NCI-H1092 treated with DMSO at 0.1 percent for 48 hours (cell line): ENCODE results near the gene PLXDC1.
"Not testable (repeated sequence)": the region's sequence is repeated elsewhere in the genome, so short reads cannot be mapped to it uniquely, and the experiment has no call there.

Source experiments
- DNase-seq: peaks from one replicate; lab custom pipeline; 2025; lab: John Stamatoyannopoulos, UW

The PLXDC1 gene

DNA sequence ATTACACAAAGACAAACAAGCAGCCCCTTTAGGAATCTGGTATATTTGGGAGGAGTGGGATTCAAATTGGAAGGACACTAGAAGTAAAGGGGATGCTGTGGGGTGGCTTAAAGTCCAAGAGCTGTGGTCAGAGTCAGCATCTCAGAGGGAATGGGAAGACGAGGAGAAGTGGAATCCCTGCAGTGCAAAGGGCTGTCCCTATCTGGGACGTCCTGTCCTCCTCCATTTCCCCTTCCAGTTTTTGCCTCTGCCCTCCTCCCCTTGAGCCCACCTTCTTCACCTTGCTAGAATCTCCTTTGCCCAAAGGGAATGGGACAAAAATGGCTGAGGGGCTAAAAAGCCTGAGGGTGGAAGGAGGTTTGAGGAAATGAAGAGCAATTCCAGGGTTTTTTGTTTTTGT lies 4.2 kb upstream of the PLXDC1 start:
- DNase-seq = no peak

GRCh38 chr17:39153599-39154051 lies 2.2 kb upstream of the PLXDC1 start:
- DNase-seq = peak; percentile 90

- no peak for DNase-seq
These were observed 744 bp upstream of the PLXDC1 start for GRCh38 chr17:39151943-39152818.

DNA sequence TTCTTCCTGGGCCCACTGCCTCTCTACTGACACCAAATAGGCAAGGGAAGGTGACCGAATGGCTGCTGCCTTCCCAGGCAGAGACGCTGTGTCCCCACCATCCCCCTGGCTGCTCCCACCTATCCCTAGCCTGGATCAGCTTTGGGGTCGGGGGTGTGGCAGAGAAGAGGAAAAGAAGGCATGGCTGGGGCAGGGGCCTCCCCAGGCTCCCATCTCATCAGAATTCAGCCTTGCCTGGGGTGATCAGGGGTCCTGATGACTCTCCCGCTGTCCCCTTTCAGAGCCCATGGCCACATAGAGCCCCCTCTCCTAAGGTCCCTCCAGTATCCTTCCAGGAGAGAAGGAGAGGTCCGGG lies 665 bp downstream of the PLXDC1 start:
- no peak for DNase-seq

GRCh38 chr17:39150104-39150634 lies 1.3 kb downstream of the PLXDC1 start:
- no peak for DNase-seq

DNA sequence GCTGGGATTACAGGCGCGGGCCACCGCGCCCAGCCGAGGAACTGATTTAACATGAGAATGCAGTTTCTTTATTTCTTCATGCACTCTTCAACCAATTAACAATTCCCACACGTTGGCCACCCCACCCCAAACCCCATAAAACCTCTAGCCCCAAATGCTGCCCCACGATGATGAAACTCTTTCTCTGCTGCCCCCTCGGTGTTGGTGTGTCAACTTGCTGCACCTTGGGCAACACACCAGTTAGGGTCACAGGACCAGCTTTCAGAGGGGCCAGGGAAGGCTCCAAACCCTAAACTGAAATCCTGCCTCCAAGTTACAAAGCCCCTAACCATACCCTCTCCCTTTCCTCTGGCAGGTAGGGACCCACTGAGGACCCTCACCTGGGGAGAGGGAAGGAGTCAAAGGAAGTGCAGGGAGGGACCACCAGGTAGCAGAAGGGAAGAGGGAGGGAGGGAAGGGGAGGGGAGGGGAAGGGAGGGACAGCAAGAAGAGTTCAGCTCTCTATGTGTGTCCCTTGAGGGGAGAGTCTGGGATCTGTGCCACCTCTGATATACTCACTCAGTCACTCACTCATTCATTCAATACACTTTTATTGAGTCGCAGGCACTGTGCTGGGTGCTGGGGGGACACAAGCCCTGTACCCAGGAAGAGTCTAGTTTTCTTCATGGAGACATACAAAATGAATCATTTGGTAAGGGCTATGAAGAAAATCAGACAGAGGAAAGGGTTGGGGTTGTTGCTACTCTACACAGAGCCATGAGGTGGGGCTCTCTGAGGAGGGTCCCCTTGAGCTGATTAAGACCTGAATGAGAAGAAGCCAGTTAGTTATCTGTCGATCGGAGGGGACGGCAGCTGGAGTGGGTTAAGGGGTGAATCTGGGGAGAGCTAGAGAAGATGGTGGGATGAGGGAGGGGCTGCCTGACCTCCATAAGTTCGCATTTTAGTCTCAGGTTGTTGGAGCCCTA lies 3.9 kb downstream of the PLXDC1 start:
- no peak for DNase-seq

GRCh38 chr17:39146273-39146672 lies 5.2 kb downstream of the PLXDC1 start:
- no peak for DNase-seq

DNA sequence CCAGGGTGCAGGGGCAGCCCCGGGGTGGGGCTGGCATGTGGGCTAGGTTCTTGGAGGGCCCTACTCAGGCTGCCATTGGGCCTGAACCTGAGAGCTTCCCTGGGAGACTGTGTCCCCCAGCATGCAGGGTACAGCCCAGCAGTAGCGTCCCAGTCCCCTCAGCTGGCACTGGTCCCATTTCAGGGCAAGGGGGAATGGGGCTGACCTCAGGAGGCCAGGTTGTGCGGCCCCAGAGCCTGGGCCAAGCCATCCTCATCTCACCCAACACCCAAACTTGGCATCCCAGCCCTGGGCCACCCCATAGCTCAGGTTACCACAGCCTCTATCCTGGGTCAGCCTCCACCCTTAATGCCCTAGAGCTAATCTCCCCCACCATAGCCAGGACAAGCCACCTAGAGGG lies 6.3 kb downstream of the PLXDC1 start:
- DNase-seq = no peak

DNA sequence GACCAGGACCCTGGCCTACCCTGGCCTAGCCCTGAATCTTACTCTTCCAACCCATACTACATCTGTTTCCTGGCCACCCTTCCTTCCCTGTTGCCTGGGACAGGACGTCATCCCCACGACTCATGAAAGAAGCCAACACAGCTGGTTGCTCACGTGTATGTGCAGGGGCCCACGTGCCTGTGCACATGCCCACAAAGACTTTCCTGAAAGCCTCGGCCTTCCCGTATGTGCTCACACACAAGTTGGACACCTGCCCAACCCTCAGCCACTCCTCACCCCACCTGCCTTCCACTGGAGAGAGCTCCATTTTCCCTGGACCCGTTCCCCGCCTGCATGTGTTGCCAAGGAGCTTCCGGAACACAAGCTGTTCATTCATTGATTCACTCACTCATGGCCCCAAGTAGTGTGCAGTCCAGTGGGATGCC lies 7.0 kb downstream of the PLXDC1 start:
- peak; percentile 91 for DNase-seq

DNA sequence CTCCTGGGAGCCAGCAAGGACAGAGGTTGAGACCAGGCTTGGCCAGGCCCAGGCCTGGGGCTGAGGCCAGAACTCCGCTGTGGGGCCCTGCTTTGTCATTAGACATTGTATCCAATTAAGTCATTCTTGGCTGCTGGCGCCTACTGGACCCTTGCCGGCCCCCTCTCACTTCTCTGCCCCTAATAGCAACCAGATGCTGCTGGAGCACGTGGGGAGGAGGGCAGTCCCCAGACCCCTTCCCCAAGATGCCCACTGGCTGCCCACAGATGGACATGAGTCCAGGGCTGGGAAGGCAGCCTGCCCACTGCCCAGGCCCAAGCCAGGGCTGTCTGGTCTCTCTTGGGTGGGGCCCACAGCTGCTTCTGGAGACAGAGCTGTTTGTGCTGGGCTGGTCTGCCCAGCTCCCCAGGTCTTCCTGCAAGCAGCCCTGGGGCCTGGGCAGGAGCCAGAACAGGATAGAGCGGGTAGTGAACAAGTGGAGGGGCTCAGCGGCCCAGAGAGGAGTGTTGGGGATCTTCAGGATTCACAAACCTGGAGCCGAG lies 7.8 kb downstream of the PLXDC1 start:
- DNase-seq = no peak

GRCh38 chr17:39141915-39142664 lies 9.3 kb downstream of the PLXDC1 start:
- DNase-seq = no peak

DNA sequence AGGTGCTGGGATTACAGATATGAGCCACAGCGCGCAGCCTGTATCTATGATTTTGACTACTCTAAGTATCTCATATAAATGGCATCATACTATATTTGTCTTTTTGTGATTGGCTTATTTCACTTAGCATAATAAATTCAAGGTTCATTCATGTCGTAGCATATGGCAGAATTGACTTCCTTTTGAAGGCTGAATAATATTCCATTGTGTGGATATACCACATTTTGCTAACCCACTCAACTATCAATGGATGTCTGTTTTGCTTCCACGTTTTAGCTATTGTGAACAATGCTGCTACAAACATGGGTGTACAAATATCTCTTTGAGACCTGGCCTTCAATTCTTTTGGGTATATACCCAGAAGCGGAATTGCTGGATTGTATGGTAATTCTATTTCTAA lies 10.1 kb downstream of the PLXDC1 start:
- DNase-seq = no peak

- DNase-seq = no peak
These were observed 11.9 kb downstream of the PLXDC1 start for GRCh38 chr17:39139561-39139960.

- DNase-seq = no peak
These were observed 12.3 kb downstream of the PLXDC1 start for GRCh38 chr17:39139161-39139511.

DNA sequence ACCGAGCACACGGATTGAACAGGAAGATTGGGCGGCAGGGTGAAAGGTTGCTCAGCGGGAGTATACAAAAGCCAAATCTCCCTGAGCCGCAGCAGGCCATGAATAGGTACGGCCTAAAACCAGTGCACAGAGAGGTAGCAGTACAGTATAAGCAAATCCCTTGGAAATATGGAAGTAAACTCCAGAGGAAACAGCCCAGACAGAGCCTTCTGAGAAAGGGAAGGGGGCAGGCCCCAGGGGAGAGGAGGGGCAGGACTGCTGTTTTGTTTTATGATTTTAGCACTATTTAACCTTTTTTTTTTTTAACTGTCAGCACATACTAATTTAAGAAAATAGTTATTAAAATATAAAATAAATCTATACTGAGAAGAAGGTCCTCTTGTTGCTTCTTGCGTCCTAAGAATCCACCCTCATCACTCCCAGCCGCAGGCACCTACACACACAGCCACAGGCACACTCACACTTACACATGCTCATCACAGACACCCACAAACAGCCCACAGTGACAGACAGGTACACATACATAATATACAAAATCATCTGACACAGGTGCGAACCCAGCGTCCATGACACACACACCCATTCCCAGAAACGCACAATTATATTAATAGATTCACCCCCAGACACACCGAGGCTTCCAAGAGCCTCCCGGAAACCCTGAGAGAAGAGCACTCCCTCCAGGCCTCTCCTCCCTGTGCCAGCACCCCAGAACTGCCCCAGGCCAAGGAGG lies 12.8 kb downstream of the PLXDC1 start:
- no peak for DNase-seq

DNA sequence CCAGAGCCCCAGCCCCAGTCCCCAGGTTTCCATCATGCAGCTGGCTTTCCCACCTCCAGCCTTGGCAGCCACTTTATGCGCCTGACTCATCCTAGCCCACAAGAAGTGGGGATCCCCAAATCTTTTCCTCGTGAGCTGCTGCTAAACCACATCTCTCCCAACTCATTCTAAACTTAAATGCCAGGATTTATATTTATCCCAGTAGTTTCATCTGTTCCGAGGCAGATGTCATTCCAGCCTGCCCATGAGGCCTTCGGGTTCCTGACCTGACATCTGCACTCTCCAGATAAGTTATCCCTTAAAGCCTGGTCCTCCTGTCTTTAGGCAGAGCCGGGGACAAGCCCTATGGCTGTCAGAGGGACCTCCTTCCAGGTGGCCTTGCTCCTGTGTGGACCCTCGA lies 16.6 kb downstream of the PLXDC1 start:
- no peak for DNase-seq

GRCh38 chr17:39132192-39132610 lies 19.2 kb downstream of the PLXDC1 start:
- no peak for DNase-seq

GRCh38 chr17:39131616-39132015 lies 19.8 kb downstream of the PLXDC1 start:
- no peak for DNase-seq

- DNase-seq = no peak
These were observed 21.2 kb downstream of the PLXDC1 start for GRCh38 chr17:39130205-39130604.

- DNase-seq = not testable (repeated sequence)
These were observed 21.9 kb downstream of the PLXDC1 start for GRCh38 chr17:39129544-39129943.

- no peak for DNase-seq
These were observed 25.0 kb downstream of the PLXDC1 start for GRCh38 chr17:39126436-39126835.
